ENCODE results near the gene PCNX4.
"Not testable (repeated sequence)": the region's sequence is repeated elsewhere in the genome, so short reads cannot be mapped to it uniquely, and the experiment has no call there.

Gene PCNX4

DNA sequence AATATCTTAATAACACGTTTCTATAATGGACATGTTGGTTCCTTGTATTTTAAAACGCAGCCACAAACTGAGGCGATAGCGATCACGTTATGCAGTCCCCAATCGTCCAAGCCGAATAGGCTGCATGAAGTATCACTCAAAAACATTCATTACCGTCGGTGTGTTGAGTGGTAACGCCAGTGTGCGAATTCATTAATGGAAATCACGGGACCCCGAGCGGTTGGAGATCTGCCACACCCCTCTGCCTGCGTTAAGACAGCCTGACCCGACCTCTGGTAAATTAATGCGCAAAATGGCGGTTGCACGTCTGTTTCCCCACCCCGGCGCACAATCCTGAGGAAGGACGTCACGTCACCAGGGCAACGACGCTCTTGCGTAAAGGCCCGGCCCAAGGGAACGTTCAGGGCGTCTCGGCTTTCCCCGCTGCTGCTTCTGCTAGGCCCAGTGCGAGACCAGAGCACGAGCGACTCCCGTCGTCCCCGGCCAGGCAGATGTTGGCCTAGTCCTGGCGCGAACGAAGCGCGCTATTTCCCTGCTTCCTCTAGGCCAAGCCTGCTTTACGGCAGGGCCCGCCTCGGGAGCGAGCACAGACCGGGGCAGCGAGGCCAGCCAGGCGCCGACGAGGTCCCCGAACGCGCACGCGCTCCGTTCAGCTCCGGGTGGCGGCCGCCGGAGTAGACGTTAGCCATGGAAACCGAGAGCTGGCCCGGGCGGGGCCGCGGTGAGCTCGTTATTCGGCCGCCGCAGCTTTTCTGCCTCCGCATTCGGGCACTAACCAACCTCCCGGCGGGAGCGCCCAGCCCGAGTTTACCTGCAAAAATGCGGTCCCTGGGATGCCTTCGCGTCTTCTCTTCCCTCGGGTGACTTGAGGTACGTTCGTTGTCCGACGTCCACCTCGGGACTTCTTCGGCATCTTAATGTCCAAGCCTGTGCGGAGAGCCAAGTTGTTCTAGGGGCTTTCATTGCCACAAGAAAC, at the start of gene PCNX4:
TSS of gene PCNX4 (plus strand) at position 374 of the 976 bp plus-strand sequence. CDS start 15,716 bp downstream, outside the sequence.
- TF ChIP-seq, protein P1, sequence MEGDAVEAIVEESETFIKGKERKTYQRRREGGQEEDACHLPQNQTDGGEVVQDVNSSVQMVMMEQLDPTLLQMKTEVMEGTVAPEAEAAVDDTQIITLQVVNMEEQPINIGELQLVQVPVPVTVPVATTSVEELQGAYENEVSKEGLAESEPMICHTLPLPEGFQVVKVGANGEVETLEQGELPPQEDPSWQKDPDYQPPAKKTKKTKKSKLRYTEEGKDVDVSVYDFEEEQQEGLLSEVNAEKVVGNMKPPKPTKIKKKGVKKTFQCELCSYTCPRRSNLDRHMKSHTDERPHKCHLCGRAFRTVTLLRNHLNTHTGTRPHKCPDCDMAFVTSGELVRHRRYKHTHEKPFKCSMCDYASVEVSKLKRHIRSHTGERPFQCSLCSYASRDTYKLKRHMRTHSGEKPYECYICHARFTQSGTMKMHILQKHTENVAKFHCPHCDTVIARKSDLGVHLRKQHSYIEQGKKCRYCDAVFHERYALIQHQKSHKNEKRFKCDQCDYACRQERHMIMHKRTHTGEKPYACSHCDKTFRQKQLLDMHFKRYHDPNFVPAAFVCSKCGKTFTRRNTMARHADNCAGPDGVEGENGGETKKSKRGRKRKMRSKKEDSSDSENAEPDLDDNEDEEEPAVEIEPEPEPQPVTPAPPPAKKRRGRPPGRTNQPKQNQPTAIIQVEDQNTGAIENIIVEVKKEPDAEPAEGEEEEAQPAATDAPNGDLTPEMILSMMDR (IDR thresholded peaks at IDR 0.05; ENCODE audit: low read depth, low read length, missing control alignments) = no peak
- peak within 1 kb of the TSS; percentile 66 for H3K4me3 ChIP-seq (ENCODE audit: low read depth, low read length)
- peak; percentile 98 for DNase-seq (ENCODE audit: low read depth)
- in situ Hi-C loops (cut with HindIII; ENCODE audit: low sequenced_read_pairs) = no loop called here

- DNase-seq (ENCODE audit: low read depth); H3K4me3 ChIP-seq (ENCODE audit: low read depth, low read length); in situ Hi-C loops (cut with HindIII; ENCODE audit: low sequenced_read_pairs): not testable (repeated sequence)
Observed at GRCh38 chr14:60047976-60048375, 43.7 kb upstream of the PCNX4 start.

DNA sequence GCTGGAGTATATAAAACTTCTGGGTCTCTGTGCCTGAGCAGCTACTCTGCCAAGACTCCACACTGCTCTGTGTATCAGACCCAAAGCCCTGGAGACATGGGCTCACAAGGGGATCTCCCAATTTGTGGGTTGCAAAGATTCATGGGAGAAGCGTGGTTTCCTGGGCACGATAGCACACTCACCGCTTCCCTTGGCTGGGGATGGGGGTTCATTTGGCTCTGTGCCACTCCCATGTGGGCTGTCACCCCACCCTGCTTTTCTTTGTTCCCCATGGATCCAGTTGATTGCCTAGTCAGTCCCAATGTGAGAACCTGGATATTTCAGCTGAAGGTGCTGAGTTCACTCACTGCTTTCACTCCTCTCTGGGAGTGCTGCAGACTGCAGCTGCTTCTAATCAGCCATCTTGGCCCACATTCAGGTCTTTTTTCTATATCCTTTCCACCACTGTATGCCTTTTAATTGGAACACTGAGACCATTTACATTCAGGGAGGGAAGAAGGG, 40.0 kb upstream of the PCNX4 start:
- no peak overlapping the region for H3K4me3 ChIP-seq (ENCODE audit: low read depth, low read length)
- DNase-seq (ENCODE audit: low read depth) = peak; percentile 23
- TF ChIP-seq, protein P1 (IDR thresholded peaks at IDR 0.05; ENCODE audit: low read depth, low read length, missing control alignments) = no peak
- in situ Hi-C loops (cut with HindIII; ENCODE audit: low sequenced_read_pairs) = no loop called here

- H3K4me3 ChIP-seq (ENCODE audit: low read depth, low read length) = no peak overlapping the region
- TF ChIP-seq, protein P1 (IDR thresholded peaks at IDR 0.05; ENCODE audit: low read depth, low read length, missing control alignments) = no peak
- no peak for DNase-seq (ENCODE audit: low read depth)
- in situ Hi-C loops (cut with HindIII; ENCODE audit: low sequenced_read_pairs) = no loop called here
Observed at GRCh38 chr14:60058087-60058486, 33.6 kb upstream of the PCNX4 start.

DNA sequence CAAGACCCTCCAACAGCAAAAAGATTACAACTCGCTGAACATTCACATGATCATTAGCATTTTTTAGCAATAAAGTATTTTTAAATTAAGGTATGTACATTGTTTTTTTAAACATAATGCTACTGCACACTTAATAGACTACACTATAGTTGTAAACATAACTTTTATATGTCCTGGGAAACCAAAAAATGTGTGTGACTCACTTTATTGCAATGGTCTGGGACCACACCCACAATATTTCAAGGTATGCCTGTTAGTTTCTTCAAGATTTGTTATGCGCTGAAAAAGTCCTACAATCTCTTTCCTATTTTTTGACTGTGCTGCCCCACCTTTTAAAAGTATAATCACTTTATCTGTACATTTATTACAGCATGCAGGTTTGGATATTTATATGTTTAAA, 30.4 kb upstream of the PCNX4 start:
- TF ChIP-seq, protein P1 (IDR thresholded peaks at IDR 0.05; ENCODE audit: low read depth, low read length, missing control alignments) = no peak
- in situ Hi-C loops (cut with HindIII; ENCODE audit: low sequenced_read_pairs) = no loop called here
- DNase-seq (ENCODE audit: low read depth) = no peak
- H3K4me3 ChIP-seq (ENCODE audit: low read depth, low read length) = no peak overlapping the region

- peak; percentile 28 for DNase-seq (ENCODE audit: low read depth)
- no peak overlapping the region for H3K4me3 ChIP-seq (ENCODE audit: low read depth, low read length)
- TF ChIP-seq, protein P1 (IDR thresholded peaks at IDR 0.05; ENCODE audit: low read depth, low read length, missing control alignments) = peak; percentile 34
- in situ Hi-C loops (cut with HindIII; ENCODE audit: low sequenced_read_pairs) = no loop called here
Observed at GRCh38 chr14:60064491-60065072, 27.1 kb upstream of the PCNX4 start.
